ENCODE measurements around the gene TRAPPC8. TPM values are rescaled to one million over a fixed set of nuclear protein-coding genes. Genes with fewer than 3 reads are reported as not detected.
"Not testable (repeated sequence)": the region's sequence is repeated elsewhere in the genome, so short reads cannot be mapped to it uniquely, and the experiment has no call there.

Gene TRAPPC8, protein sequence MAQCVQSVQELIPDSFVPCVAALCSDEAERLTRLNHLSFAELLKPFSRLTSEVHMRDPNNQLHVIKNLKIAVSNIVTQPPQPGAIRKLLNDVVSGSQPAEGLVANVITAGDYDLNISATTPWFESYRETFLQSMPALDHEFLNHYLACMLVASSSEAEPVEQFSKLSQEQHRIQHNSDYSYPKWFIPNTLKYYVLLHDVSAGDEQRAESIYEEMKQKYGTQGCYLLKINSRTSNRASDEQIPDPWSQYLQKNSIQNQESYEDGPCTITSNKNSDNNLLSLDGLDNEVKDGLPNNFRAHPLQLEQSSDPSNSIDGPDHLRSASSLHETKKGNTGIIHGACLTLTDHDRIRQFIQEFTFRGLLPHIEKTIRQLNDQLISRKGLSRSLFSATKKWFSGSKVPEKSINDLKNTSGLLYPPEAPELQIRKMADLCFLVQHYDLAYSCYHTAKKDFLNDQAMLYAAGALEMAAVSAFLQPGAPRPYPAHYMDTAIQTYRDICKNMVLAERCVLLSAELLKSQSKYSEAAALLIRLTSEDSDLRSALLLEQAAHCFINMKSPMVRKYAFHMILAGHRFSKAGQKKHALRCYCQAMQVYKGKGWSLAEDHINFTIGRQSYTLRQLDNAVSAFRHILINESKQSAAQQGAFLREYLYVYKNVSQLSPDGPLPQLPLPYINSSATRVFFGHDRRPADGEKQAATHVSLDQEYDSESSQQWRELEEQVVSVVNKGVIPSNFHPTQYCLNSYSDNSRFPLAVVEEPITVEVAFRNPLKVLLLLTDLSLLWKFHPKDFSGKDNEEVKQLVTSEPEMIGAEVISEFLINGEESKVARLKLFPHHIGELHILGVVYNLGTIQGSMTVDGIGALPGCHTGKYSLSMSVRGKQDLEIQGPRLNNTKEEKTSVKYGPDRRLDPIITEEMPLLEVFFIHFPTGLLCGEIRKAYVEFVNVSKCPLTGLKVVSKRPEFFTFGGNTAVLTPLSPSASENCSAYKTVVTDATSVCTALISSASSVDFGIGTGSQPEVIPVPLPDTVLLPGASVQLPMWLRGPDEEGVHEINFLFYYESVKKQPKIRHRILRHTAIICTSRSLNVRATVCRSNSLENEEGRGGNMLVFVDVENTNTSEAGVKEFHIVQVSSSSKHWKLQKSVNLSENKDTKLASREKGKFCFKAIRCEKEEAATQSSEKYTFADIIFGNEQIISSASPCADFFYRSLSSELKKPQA (N-terminal part only)
- 57.9 and 58.5 TPM in 2 replicates for total RNA-seq

DNA sequence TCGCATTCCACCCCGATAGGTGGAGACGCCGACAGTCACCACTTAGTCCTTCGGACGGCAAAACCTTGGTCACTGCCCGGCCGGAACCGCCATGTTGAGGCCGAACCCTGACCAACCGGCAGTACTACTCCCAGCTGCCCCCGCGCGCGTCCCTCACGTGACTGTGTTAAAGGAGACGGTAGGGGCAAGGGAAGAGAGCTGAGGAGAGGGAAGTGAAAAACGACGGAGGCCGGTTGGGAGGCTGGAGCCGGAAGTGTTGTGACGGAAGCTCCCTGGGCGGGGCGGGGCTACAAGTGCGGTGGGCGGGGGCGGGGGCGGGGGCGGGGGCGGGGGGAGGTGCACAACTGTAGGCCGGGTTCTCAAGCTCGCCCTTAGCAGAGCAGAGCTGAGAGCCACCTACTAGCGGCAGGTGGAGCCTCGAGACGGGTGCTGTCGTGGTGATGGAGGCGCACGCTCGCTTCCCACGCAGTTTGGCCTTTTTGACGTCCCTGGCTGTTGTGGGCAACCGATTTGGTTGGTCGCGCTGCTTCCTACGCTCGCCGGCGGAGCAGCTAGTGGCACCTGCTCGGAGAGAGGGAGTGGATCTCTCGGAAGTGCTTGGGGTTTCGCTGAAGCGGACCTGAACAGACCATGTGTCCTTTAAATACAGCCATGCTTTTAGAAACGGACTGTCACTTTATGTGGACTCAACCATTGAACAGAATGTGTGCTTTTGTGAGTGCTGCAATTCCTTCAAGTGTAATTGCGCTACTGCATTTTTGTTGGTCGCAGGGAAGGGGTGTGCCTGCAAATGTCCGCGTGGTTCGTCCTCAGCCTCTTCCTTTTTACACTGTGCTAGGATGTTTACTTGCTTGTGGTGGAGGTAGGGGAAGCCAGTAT, at the start of gene TRAPPC8:
TRAPPC8 (minus strand) TSS at position 130 of the 879 bp plus-strand sequence. CDS start 364 bp downstream, outside the sequence.
- peak; percentile 97 to 99 for DNase-seq (ENCODE audit: low read depth in 2 of 2)

DNA sequence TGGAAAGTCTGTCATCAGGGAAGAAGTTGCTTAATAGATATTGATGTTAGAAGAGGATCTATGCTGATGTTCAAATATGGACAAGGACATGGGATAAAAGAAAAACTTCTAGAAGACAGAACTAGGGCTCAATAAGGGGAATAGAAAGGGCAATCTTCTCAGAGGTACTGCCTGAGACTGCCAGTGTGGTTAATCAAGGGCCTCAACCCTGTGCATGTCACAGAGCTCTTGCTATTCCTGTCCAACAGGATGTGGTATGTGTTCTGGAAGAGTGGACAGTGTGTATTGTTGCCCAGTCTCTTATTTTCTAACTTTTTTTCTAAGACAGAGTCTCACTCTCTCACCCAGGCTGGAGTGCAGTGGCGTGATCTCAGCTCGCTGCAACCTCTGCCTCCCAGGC, 47.9 kb upstream of the TRAPPC8 start:
- no peak for DNase-seq (ENCODE audit: low read depth in 2 of 2)

DNA sequence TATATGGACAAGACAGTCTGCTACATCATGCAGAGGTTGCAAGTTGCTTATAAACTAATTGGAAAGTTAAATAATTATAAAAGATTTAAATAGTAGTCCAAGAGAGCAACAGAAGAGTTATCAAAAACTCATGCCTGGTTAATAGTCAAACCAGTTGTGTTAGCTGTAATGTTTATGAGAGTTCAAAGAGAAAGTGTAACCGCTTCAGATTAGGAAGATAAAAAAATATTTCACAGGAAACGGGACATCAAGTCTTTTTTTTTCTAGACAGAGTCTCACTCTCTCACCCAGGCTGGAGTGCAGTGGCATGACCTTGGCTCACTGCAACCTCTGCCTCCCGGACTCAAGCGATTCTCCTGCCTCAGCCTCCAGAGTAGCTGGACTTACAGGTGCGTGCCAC, 41.0 kb upstream of the TRAPPC8 start:
- DNase-seq (ENCODE audit: low read depth in 2 of 2): no peak

DNA sequence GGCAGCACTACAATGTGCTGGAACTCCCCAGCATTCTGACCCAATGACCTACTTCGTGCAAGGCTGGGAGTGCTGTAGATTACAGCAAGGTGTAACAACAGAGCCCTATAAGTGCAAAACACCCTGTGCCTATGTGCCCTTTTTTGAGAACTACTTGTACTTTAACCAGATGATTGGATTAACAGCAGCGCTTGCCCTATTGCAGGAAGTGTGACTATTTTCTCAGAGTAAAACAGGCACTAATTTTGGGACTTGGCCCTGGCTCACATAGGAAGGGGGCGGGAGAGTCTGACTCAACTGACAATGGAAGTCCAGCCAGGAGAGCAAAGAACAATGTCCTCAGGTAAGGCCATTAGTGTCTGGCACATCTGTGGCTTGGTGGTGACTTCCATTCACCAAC, 40.1 kb upstream of the TRAPPC8 start:
- DNase-seq (ENCODE audit: low read depth in 2 of 2): peak in 1 of 2 donors; percentile 11

DNA sequence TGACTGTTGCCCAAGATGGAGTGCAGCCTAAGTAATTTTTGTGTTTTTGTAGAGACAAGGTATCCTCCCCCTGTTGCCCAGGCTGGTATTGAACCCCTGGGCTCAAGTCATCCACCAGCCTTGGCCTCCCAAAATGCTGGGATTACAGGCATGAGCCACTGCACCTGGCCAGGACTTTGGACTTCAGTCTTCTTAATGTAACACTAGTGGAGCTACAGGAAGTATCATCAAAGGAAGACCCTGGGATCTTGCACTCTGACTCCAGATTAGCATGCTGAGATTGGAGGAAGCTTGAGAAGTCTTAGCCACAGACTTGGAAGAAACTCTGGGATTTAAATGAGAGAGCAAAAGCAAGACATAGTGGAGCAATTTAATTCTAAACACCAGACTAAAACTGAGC, 37.9 kb upstream of the TRAPPC8 start:
- DNase-seq (ENCODE audit: low read depth in 2 of 2): no peak

DNA sequence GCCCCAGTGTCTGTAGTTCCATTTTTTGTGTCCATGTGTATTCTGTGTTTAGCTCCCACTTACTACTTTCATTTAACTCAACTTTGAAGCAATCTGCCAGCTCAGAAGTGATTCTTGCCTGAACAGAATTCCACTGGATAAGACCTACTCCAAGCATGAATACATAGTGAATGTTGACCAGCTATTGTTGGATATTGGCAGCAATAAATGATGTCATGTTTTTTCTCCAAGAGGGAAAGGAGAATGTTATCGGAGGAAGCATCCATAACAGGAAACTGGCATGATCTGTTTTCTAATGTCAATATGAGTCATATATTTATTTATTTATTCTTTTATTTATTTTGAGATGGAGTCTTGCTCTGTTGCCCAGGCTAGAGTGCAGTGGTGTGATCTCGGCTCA, 36.8 kb upstream of the TRAPPC8 start:
- DNase-seq (ENCODE audit: low read depth in 2 of 2): no peak

DNA sequence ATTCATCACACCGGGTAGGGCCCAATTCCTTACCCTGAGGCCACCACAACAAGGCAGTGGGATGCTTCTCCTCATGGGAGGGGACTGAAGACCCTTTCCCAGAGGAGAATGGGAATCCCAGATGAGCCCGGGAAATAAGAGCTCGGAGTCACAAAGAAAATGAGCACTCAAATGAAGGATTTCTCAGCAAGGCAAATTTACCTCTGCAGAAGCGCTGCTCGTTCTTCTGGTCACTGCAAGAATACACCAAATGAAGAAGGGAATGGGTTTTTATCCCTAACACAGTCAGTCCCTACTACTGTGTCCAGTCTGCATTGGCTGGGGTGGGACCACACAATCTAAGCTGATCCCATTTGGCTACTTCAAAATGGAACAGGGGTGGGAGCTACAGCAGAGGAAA, 35.7 kb upstream of the TRAPPC8 start:
- DNase-seq (ENCODE audit: low read depth in 2 of 2): no peak

DNA sequence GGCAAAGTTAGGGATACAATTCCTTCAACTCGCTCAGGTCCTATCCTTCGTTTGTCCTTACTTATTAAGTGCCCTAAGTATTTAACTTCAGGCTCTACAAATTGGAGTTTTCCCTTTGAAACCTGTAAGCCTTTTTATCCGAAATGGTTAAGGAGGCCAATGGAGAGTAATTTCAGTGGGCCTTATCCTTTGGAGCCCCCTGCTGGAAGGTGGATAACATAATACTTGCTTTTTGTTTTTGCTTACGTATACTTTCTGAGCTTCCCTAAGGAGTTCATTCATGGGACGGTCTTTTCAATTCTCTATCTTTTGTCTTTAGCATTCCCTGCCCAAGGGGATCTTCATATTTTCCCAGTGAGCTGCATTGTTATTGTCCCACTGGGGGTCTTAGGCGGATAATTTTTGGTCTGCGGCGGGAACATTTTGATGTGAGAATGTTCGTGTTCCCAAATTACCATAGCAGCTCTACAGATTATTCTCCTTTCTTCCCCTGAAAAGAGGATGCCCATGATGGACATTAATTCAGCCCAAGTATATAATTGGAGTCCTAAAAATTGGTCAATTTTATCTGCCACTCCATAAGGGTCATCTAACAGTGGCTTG, 34.4 kb upstream of the TRAPPC8 start:
- peak; percentile 38 to 52 for DNase-seq (ENCODE audit: low read depth in 2 of 2)

DNA sequence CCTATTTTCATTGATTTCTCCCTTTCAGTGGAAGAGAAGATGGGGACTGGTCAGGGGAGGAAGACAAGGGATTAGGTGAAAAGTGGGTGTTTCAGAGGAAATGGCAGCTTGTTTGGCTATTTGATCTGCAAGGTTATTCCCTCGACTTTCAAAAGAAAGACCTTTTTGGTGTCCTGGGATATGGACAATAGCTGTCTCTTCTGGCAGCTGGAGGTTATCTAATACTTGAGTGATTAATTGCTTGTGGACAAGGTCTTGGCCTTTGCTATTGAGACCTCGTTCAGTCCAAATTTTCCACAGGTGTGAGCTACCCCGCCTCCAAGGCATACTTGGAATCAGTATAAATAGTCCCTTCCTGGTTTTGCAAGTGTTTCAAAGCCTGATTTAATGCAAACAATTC, 33.3 kb upstream of the TRAPPC8 start:
- DNase-seq (ENCODE audit: low read depth in 2 of 2): no peak

DNA sequence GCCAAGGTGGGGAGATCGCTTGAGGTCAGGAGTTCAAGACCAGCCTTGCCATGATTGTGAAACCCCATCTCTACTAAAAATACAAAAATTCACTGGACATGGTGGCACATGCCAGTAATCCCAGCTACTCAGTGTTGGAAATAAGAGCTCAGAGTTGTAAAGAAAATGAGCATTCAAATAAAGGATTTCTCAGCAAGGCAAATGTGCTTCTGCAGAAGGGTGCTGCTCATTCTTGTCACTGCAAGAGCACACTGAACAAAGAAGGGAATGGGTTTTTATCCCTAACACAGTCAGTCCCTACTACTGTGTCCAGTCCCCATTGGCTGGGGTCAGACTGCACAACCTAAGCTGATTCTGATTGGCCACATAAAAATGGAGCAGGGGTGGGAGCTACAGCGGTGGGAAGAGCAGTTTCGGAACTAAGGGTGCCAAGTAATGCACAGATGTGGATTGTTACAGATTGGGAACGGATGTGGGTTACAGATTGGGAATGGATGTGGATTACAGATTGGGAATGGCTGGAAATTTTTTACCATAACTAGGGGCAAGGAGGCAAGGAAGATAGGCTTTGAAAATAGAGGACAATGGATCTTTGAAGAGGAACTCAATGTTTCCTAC, 31.1 kb upstream of the TRAPPC8 start:
- no peak for DNase-seq (ENCODE audit: low read depth in 2 of 2)

DNA sequence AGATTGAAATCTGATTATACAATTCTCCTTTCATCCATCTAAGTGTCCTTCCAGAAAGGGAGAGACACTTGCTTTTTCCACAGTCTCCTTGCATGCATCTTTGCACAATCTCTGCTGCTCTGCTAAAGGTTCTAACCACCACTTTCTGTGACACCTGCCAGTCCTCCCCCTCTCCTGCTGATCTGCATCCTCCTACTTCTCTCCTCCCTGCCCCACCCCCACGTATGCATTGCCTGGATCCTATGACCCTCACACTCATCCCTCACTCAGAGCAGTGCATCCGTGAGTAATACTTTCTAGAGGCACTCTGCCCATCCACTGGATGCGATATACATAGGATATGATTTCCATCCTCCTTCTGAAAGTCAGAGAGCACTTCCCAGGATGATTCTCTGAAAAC, 27.7 kb upstream of the TRAPPC8 start:
- no peak for DNase-seq (ENCODE audit: low read depth in 2 of 2)

DNA sequence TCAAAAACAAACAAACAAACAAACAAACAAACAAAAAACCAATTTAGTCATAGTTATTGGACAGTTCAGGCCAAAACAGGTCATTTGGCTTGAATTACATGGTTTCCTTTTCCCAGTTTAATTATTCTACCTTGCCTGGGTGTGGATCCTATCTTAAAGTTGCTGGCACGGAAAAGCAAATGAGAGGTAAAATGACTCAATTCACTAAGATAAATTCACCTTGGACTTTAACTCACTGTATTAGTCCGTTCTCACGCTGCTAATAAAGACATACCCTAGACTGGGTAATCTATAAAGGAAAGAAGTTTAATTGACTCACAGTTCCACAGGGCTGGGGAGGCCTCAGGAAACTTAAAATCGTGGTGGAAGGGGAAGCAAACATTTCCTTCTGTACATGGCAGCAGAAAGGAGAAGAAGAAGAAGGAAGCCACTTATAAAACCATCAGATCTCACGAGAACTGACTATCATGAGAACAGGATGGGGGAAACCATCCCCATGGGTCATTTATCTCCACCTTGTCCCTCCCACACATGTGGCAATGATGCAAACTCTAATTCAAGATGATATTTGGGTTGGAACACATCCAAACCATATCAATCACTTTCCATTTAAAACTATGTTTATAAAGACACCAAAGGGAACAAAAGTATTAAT, 22.5 kb upstream of the TRAPPC8 start:
- DNase-seq (ENCODE audit: low read depth in 2 of 2): no peak

DNA sequence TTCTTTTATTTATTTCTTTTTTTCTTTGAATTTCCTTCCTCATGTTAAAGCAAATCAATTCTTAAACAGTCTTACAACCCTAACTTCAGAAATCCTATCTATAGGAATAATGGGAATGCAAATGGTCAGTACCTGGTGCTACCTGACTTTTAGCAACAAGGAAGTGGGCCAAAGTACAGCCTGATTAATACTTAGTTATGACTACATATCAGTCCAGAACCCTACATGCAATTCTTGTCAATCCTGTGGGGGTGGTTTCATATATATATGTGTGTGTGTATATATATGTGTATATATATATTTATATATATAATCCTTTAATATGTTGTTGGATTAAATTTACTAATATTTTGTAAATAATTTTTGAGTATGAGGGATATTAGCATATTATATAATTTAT, 14.8 kb upstream of the TRAPPC8 start:
- no peak for DNase-seq (ENCODE audit: low read depth in 2 of 2)

DNA sequence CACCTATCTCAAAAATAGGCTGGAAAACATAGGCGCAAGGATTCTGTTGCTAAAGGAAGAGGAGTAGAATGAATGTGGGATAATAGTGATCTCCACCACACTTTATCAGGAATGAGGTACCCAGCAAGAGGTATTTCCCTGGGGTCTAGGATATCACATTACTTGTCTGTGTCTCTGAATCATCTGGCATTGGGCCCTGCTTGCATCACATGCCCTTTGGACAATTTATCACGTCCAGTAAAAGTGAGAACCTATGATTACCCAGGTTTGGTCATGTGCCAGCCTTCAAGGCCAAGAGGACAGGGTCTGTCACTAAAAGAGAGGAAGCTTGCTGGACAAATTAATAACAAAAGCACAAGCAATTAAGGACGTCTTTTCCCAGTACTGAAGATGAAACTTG, 11.4 kb upstream of the TRAPPC8 start:
- DNase-seq (ENCODE audit: low read depth in 2 of 2): peak; percentile 33 to 68

DNA sequence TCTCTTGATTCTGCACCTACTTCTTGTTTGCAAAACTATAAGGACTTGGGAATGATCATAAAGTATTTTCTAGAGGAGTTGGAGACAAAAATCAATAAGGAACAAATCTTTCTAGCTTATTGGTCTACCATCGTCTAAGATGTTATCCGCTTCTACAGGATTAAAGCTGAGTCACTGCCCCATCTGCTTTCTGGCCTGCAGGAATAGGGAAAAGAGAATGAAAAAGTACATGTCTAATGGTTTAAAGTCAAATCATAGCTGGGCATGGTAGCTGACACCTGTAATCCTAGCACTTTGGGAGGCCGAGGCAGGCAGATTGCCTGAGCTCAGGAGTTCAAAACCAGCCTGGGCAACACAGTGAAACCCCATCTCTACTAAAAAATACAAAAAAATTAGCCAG, 10.8 kb upstream of the TRAPPC8 start:
- not testable (repeated sequence) for DNase-seq (ENCODE audit: low read depth in 2 of 2)

DNA sequence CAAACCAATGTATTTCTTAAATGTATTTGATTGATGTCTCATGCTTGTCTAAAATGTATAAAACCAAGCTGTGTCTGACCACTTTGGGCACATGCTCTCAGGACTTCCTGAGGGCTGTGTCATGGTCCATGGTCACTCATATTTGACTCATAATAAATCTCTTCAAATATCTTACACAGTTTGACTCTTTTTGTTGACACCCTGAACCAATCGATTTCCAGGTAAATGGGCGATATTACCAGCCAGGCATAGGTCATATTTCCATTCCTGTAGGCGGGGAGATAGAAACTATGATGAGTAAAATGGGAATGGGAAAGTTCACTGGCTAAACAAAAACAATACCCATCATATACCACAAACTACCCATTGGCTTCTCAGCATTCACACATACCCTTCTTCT, 9.3 kb upstream of the TRAPPC8 start:
- DNase-seq (ENCODE audit: low read depth in 2 of 2): no peak

DNA sequence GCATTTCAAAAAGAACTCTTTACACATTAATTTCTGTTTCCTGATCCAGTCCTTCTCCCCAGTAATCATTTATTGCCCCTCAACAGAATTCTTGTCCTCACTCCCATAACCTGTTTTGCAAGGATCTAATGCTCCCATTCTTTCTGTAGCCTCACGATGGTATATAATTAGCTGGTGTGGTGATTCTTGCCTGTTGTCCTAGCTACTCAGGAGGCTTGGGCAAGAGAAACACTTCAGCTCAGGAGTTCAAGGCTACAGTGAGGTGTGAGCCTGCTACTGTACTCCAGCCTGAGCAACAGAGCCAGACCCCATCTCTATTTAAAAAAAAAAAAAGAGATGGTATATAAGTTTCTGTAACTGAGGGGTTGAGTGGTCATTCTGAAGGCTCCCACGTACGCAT, 7.7 kb upstream of the TRAPPC8 start:
- DNase-seq (ENCODE audit: low read depth in 2 of 2): no peak

DNA sequence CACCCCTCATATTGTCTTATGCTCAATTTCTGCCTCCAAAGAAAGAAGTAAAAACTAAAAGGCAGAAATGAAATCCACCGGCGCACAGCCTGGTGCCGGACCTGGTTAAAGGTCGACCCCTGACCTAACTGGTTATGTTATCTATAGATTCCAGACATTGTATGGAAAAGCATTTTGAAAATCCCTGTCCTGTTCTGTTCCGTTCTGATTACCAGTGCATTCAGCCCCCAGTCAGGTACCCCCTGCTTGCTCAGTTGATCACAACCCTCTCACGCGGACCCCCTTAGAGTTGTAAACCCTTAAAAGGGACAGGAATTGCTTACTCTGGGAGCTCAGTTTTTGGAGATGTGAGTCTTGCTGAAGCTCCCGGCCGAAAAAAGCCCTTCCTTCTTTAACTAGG, 5.4 kb upstream of the TRAPPC8 start:
- DNase-seq (ENCODE audit: low read depth in 2 of 2): not testable (repeated sequence)

DNA sequence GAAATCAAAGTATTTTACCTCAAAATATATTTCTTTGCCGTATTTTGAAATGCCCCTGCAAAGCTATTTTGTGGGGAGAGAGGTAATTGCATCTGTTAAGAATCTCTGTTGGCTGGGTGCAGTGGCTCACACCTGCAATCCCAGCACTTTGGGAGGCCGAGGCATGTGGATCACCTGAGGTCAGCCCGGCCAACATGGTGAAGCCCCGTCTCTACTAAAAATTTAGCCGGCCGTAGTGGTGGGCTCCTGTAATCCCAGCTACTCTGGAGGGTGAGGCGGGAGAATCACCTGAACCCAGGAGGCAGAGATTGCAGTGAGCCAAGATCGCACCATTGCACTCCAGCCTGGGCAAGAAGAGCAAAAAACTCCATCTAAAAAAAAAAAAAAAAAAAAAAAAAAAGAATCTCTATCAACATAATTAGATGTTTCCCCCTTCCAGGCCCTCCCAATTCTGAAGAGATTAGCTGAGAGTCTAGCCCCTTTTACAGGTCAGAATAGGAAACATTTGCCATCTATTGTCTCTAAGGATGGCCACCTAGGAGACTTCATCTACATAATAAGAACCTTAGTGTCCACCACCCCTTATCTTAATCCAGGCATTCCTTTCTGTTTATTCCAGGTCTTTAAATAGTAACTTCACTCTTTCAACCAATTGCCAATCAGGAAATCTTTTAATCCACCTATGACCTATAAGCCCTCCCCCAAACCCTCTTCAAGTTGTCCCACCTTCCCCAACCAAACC, 3.5 kb upstream of the TRAPPC8 start:
- DNase-seq (ENCODE audit: low read depth in 2 of 2): no peak

Data from dermis microvascular lymphatic vessel endothelial cell (primary cell).